Endothelial cell of umbilical vein (primary cell): ENCODE results near the gene CRHR1. TPM values are rescaled to one million over a fixed set of nuclear protein-coding genes. Genes with fewer than 3 reads are reported as not detected.

Source experiments
- BruUV-seq: library from RNA; stranded (reverse); fragments of 400-500 nt; replicated peaks from 2 replicates; lab custom pipeline; 2021; lab: Mats Ljungman, UMichigan
- CTCF ChIA-PET: fragments of 300-600, 350-600 bp; sonication (Branson Sonifier 250); formaldehyde crosslinking; loops from one replicate; lab custom pipeline; 2021; ENCODE audit warnings: antibody characterized with exemption, inconsistent platforms; lab: Charles Lee
- POLR2A ChIA-PET: fragments of 300-600, 350-600 bp; sonication (Branson Sonifier 250); formaldehyde crosslinking; loops from one replicate; lab custom pipeline; 2021; ENCODE audit warnings: antibody characterized with exemption, inconsistent platforms; lab: Charles Lee
- DNase-seq: peaks from one replicate; pipeline ENCODE4 v3.0.0-alpha.2; 2011; ENCODE audit warnings: low read depth, low spot score
- FAIRE-seq: peaks from 2 replicates; lab custom pipeline; 2011; peaks lifted over from hg19 to GRCh38; lab: Jason Lieb, UNC
- H2AFZ ChIP-seq: 2 replicates; pipeline ENCODE4 v1.6.0; 2012; ENCODE audit warnings: low read depth, low read length, control low read depth, inconsistent platforms
- H3K27ac ChIP-seq: 2 replicates; pipeline ENCODE4 v1.5.1; 2011; ENCODE audit warnings: low read depth, mild to moderate bottlenecking, control low read depth, low read length, moderate library complexity; ENCODE audit not compliant: insufficient read depth
- H3K27me3 ChIP-seq, 2 experiments: 2 replicates each; pipeline versions ENCODE4 v1.6.0 to v1.6.1; 2011; ENCODE audit warnings: low read length in 2 of 2, mixed read lengths in 1 of 2; ENCODE audit not compliant: control insufficient read depth in 2 of 2, insufficient read depth in 2 of 2
- H3K36me3 ChIP-seq, 2 experiments: 2 replicates in 1 of 2; 3 replicates in 1 of 2; pipeline ENCODE4 v1.5.1; 2011; ENCODE audit warnings: low read length in 2 of 2, mild to moderate bottlenecking in 1 of 2, moderate library complexity in 1 of 2; ENCODE audit not compliant: control insufficient read depth in 2 of 2, insufficient read depth in 2 of 2; ENCODE audit errors: extremely low read depth in 1 of 2
- H3K4me1 ChIP-seq: 3 replicates; pipeline ENCODE4 v1.5.1; 2011; ENCODE audit warnings: mild to moderate bottlenecking, low read length; ENCODE audit not compliant: control insufficient read depth, insufficient read depth; ENCODE audit errors: extremely low read depth
- H3K4me2 ChIP-seq: 2 replicates; pipeline ENCODE4 v1.6.1; 2011; ENCODE audit warnings: low read length, control low read depth, mixed read lengths; ENCODE audit not compliant: insufficient read depth
- H3K4me3 ChIP-seq, 3 experiments: fragments of 200-600 bp in 1 of 3; sonication (generic), shearing (Covaris generic) in 1 of 3; replicated peaks in 1 of 3; 2 replicates each; pipeline ENCODE4 v1.5.1; 2011 to 2016; ENCODE audit warnings: control low read depth in 3 of 3, low read length in 3 of 3, mild to moderate bottlenecking in 2 of 3, inconsistent platforms in 1 of 3, low read depth in 1 of 3, moderate library complexity in 1 of 3; ENCODE audit not compliant: insufficient read depth in 1 of 3
- H3K79me2 ChIP-seq: 2 replicates; pipeline ENCODE4 v1.6.0; 2012; ENCODE audit warnings: low read length, inconsistent platforms; ENCODE audit not compliant: control insufficient read depth, insufficient read depth
- H3K9ac ChIP-seq: replicated peaks from 2 replicates; pipeline ENCODE3; 2011; ENCODE audit warnings: low read length, control low read depth; ENCODE audit not compliant: insufficient read depth; ENCODE audit errors: extremely low read depth
- H3K9me1 ChIP-seq: replicated peaks from 3 replicates; pipeline ENCODE4 v1.6.0; 2011; ENCODE audit warnings: mild to moderate bottlenecking, low read length; ENCODE audit not compliant: control insufficient read depth, insufficient read depth; ENCODE audit errors: extremely low read depth
- H3K9me3 ChIP-seq: replicated peaks from 2 replicates; pipeline ENCODE4 v1.5.1; 2012; ENCODE audit warnings: low read length, inconsistent platforms; ENCODE audit not compliant: control insufficient read depth, insufficient read depth
- H4K20me1 ChIP-seq: replicated peaks from 2 replicates; pipeline ENCODE3; 2011; ENCODE audit warnings: mild to moderate bottlenecking, low read length; ENCODE audit not compliant: control insufficient read depth, insufficient read depth; ENCODE audit errors: extremely low read depth
- EZH2 ChIP-seq: IDR thresholded peaks from 2 replicates; pipeline ENCODE4 v1.6.1; 2012; ENCODE audit warnings: borderline replicate concordance, low read depth, mild to moderate bottlenecking, moderate library complexity, low read length, inconsistent platforms; ENCODE audit not compliant: severe bottlenecking
- FOS ChIP-seq: IDR thresholded peaks from 2 replicates; pipeline ENCODE4 v1.6.1; 2011; ENCODE audit warnings: mild to moderate bottlenecking, low read length, moderate library complexity, borderline replicate concordance; ENCODE audit not compliant: insufficient read depth
- GATA2 ChIP-seq: IDR thresholded peaks from 2 replicates; pipeline ENCODE4 v1.7.0; 2011; ENCODE audit warnings: low read depth, mild to moderate bottlenecking, moderate library complexity, mixed read lengths, low read length; ENCODE audit not compliant: insufficient read length, insufficient read depth
- JUN ChIP-seq: IDR thresholded peaks from 2 replicates; pipeline ENCODE4 v1.6.1; 2011; ENCODE audit warnings: borderline replicate concordance, low read depth; ENCODE audit not compliant: insufficient read length, insufficient read depth
- MYC ChIP-seq: IDR thresholded peaks from one replicate; pipeline ENCODE4 v1.6.1; 2011; ENCODE audit warnings: mild to moderate bottlenecking, low read depth, low read length
- POLR2A ChIP-seq: IDR thresholded peaks from 2 replicates; pipeline ENCODE4 v1.6.1; 2012; ENCODE audit warnings: low read depth, mild to moderate bottlenecking, control low read depth, low read length
- POLR2AphosphoS5 ChIP-seq: IDR thresholded peaks from 2 replicates; pipeline ENCODE4 v1.6.1; 2012; ENCODE audit warnings: low read depth, mild to moderate bottlenecking, control low read depth, low read length, moderate library complexity; ENCODE audit not compliant: insufficient read depth
- dilution Hi-C: fragments of 300-500 bp; cut with MboI; formaldehyde crosslinking; loops from one replicate; pipeline ENCODE4 v1.15.0; 2019; ENCODE audit warnings: low sequenced_read_pairs; ENCODE audit not compliant: extremely low pct_ligation_motif_present
- intact Hi-C: fragments of 100-400 bp; cut with micrococcal nuclease; formaldehyde crosslinking; loops from one replicate; pipeline ENCODE4 v1.10.0; 2022
- polyA plus RNA-seq, 4 experiments: library from polyadenylated mRNA; depleted of rRNA in 3 of 4; stranded (reverse) in 3 of 4; unstranded in 1 of 4; fragments of >200 nt; gene quantifications; 2 replicates each; pipeline versions ENCODE4 v1.2.1 to v1.2.3, GENCODE V29; 2011 to 2012; ENCODE audit warnings: missing spikeins in 1 of 4
- total RNA-seq: library from RNA; stranded (reverse); gene quantifications from 2 replicates; pipeline ENCODE4 v1.2.3, GENCODE V29; 2021
- TF ChIP-seq, protein P1 (sequence below): IDR thresholded peaks from 2 replicates; pipeline ENCODE4 v1.6.1; 2011; ENCODE audit not compliant: insufficient read depth, insufficient read length
- TF ChIP-seq, protein P2 (sequence below), 2 donors: IDR thresholded peaks; 1 replicate in 1 of 2; 2 replicates in 1 of 2; pipeline ENCODE4 v1.5.1; 2011; ENCODE audit warnings: low read length in 2 of 2, mild to moderate bottlenecking in 2 of 2, moderate library complexity in 2 of 2, control low read depth in 1 of 2, inconsistent platforms in 1 of 2, low read depth in 1 of 2; ENCODE audit not compliant: insufficient read depth in 1 of 2; ENCODE audit errors: extremely low read depth in 1 of 2

The CRHR1 gene
- total and polyA plus RNA-seq, 2 donors (not counting 3 experiments of a cell fraction or from before 2014, with no cell fraction given): not detected

DNA sequence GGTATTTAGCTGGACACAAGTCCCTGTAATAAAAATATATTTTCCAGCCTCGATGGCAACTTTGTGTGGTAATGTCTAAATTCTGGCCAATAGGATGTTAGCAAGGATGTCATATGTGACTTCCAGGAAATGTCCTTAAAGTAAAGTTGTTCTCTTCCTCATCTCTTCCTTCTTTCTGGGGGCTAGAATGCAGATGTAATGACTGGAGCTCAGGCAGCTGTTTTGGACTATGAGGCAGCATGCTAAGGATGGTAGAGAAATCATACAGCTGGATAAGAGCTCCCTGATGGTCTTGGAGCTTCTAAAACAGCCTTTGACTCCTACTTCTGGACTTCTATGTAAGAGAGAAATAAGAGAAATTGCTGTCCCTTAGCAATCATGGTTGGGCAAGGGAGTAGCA lies 93.3 kb downstream of the CRHR1 start:
- H3K4me1 ChIP-seq: no peaks in the 10 kb centered on the region
- FAIRE-seq (no peak), DNase-seq (no peak)
- H3K9me3 ChIP-seq: no peaks in the 10 kb centered on the region
- H3K4me3 ChIP-seq: no peak overlapping the region
- no peaks in the 10 kb centered on the region for H4K20me1 ChIP-seq
- dilution Hi-C loops (no loop called here), intact Hi-C loops (no loop called here)
- H2AFZ ChIP-seq: no peak overlapping the region
- H3K27me3 ChIP-seq: peaks cover 2 to 3% of the 10 kb centered on the region in 2 experiments
- H3K9ac ChIP-seq: no peak overlapping the region
- no peak overlapping the region for H3K27ac ChIP-seq
- no peaks in the 10 kb centered on the region for H3K9me1 ChIP-seq
- no peak overlapping the region for H3K4me2 ChIP-seq
- H3K79me2 ChIP-seq: no peaks in the 10 kb centered on the region
- BruUV-seq: no TSS peak
- no peak for TF ChIP-seq POLR2AphosphoS5
- TF ChIP-seq GATA2: no peak
- no peak for TF ChIP-seq JUN
- TF ChIP-seq POLR2A: no peak
- TF ChIP-seq, protein P1, sequence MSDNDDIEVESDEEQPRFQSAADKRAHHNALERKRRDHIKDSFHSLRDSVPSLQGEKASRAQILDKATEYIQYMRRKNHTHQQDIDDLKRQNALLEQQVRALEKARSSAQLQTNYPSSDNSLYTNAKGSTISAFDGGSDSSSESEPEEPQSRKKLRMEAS: no peak
- no peak for TF ChIP-seq EZH2
- TF ChIP-seq MYC: no peak
- no peak for TF ChIP-seq FOS
- TF ChIP-seq, protein P2, sequence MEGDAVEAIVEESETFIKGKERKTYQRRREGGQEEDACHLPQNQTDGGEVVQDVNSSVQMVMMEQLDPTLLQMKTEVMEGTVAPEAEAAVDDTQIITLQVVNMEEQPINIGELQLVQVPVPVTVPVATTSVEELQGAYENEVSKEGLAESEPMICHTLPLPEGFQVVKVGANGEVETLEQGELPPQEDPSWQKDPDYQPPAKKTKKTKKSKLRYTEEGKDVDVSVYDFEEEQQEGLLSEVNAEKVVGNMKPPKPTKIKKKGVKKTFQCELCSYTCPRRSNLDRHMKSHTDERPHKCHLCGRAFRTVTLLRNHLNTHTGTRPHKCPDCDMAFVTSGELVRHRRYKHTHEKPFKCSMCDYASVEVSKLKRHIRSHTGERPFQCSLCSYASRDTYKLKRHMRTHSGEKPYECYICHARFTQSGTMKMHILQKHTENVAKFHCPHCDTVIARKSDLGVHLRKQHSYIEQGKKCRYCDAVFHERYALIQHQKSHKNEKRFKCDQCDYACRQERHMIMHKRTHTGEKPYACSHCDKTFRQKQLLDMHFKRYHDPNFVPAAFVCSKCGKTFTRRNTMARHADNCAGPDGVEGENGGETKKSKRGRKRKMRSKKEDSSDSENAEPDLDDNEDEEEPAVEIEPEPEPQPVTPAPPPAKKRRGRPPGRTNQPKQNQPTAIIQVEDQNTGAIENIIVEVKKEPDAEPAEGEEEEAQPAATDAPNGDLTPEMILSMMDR (IDR thresholded peaks at IDR 0.05; ENCODE audit: extremely low read depth in 1 of 2, insufficient read depth in 1 of 2, low read depth in 1 of 2, low read length in 2 of 2): no peak
- no peaks in the 10 kb centered on the region for H3K36me3 ChIP-seq
- CTCF ChIA-PET: no interaction called here
- POLR2A ChIA-PET: no interaction called here
